Fibroblast of lung (primary cell): ENCODE results near the gene RCOR1. TPM values are rescaled to one million over a fixed set of nuclear protein-coding genes. Genes with fewer than 3 reads are reported as not detected.

Experiments
- DNase-seq, 2 donors: peaks; one replicate each; pipeline versions ENCODE4 v3.0.0 to v3.0.0-alpha.2; 2010; ENCODE audit warnings: low read depth in 2 of 2
- H2AFZ ChIP-seq: 2 replicates; pipeline ENCODE4 v1.5.1; 2012; ENCODE audit warnings: low read length, control low read depth, inconsistent platforms
- H3K27ac ChIP-seq: 2 replicates; pipeline ENCODE4 v1.5.1; 2011; ENCODE audit warnings: low read length, control low read depth; ENCODE audit not compliant: insufficient read depth
- H3K27me3 ChIP-seq: 2 replicates; pipeline ENCODE4 v1.5.1; 2011; ENCODE audit warnings: mild to moderate bottlenecking, low read length; ENCODE audit not compliant: control insufficient read depth, insufficient read depth
- H3K36me3 ChIP-seq: 2 replicates; pipeline ENCODE4 v1.5.1; 2011; ENCODE audit warnings: low read length; ENCODE audit not compliant: control insufficient read depth, insufficient read depth
- H3K4me1 ChIP-seq: 2 replicates; pipeline ENCODE4 v1.5.1; 2011; ENCODE audit warnings: low read length; ENCODE audit not compliant: control insufficient read depth, insufficient read depth; ENCODE audit errors: extremely low read depth
- H3K4me2 ChIP-seq: 2 replicates; pipeline ENCODE4 v1.5.1; 2011; ENCODE audit warnings: low read length, control low read depth; ENCODE audit not compliant: insufficient read depth; ENCODE audit errors: extremely low read depth
- H3K4me3 ChIP-seq, 4 experiments: fragments of 200-600 bp in 1 of 4; sonication (generic) in 1 of 4; replicated peaks in 1 of 4; 2 replicates each; pipeline ENCODE4 v1.5.1; 2011 to 2016; ENCODE audit warnings: low read length in 4 of 4, low read depth in 3 of 4, mild to moderate bottlenecking in 3 of 4, control low read depth in 2 of 4, inconsistent platforms in 1 of 4, mixed read lengths in 1 of 4; ENCODE audit not compliant: insufficient read depth in 1 of 4; ENCODE audit errors: control extremely low read depth in 1 of 4
- H3K79me2 ChIP-seq: 2 replicates; pipeline ENCODE4 v1.5.1; 2012; ENCODE audit warnings: mild to moderate bottlenecking, low read length, inconsistent platforms; ENCODE audit not compliant: control insufficient read depth, insufficient read depth
- H3K9ac ChIP-seq: 2 replicates; pipeline ENCODE4 v1.5.1; 2011; ENCODE audit warnings: mild to moderate bottlenecking, low read length, control low read depth; ENCODE audit not compliant: insufficient read depth
- H3K9me3 ChIP-seq: 2 replicates; pipeline ENCODE4 v1.5.1; 2012; ENCODE audit warnings: low read depth, low read length; ENCODE audit not compliant: control insufficient read depth, insufficient read depth
- H4K20me1 ChIP-seq: 2 replicates; pipeline ENCODE4 v1.5.1; 2011; ENCODE audit warnings: low read length; ENCODE audit not compliant: control insufficient read depth, insufficient read depth; ENCODE audit errors: extremely low read depth
- EZH2 ChIP-seq: IDR thresholded peaks from 2 replicates; pipeline ENCODE4 v1.5.1; 2012; ENCODE audit warnings: low read length, control low read depth, mild to moderate bottlenecking; ENCODE audit errors: missing control alignments
- polyA plus RNA-seq, 2 donors: library from polyadenylated mRNA; depleted of rRNA in 1 of 2; stranded (reverse) in 1 of 2; unstranded in 1 of 2; fragments of >200 nt; gene quantifications; 2 replicates each; pipeline ENCODE4 v1.2.1, GENCODE V29; 2011 to 2012; ENCODE audit warnings: missing spikeins in 1 of 2
- total RNA-seq: library from RNA; depleted of rRNA; stranded (reverse); fragments of >200 nt; gene quantifications from 2 replicates; pipeline ENCODE4 v1.2.1, GENCODE V29; 2014
- TF ChIP-seq, protein P1 (sequence below), 2 donors: IDR thresholded peaks in 1 of 2; conservative IDR thresholded peaks in 1 of 2; 1 replicate in 1 of 2; 2 replicates in 1 of 2; pipeline ENCODE4 v1.5.1; 2011 to 2012; ENCODE audit warnings: low read length in 2 of 2, control low read depth in 1 of 2, inconsistent platforms in 1 of 2, low read depth in 1 of 2, mild to moderate bottlenecking in 1 of 2

Gene RCOR1
- total and polyA plus RNA-seq, 2 donors (not counting 1 experiment from before 2014, with no cell fraction given): 11.4 to 19.6 TPM

DNA sequence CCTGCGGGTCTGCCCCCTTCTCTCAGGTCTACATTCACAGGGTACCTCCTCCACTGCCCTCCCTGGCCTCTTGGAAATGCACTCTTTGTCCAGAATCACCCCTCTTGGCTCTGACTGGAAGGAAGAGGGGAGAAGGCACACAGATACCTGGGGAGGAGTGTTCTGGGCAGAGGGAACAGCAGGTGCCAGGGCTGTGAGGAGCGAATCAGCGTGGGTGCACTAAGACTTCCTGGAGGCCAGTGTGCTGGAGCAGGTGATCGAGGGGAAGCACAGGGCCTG is 176.5 kb downstream of the RCOR1 start:
- no peak for TF ChIP-seq EZH2
- TF ChIP-seq, protein P1, sequence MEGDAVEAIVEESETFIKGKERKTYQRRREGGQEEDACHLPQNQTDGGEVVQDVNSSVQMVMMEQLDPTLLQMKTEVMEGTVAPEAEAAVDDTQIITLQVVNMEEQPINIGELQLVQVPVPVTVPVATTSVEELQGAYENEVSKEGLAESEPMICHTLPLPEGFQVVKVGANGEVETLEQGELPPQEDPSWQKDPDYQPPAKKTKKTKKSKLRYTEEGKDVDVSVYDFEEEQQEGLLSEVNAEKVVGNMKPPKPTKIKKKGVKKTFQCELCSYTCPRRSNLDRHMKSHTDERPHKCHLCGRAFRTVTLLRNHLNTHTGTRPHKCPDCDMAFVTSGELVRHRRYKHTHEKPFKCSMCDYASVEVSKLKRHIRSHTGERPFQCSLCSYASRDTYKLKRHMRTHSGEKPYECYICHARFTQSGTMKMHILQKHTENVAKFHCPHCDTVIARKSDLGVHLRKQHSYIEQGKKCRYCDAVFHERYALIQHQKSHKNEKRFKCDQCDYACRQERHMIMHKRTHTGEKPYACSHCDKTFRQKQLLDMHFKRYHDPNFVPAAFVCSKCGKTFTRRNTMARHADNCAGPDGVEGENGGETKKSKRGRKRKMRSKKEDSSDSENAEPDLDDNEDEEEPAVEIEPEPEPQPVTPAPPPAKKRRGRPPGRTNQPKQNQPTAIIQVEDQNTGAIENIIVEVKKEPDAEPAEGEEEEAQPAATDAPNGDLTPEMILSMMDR (conservative IDR thresholded peaks at IDR 0.05 in 1 of 2, IDR thresholded peaks at IDR 0.05 in 1 of 2; ENCODE audit: low read depth in 1 of 2, low read length in 2 of 2): no peak
- Histone ChIP-seq H3K4me2 (no peak overlapping the region), H3K4me3 (no peak overlapping the region), H3K36me3 (no peaks in the 10 kb centered on the region), H3K4me1 (no peaks in the 10 kb centered on the region), H3K9ac (no peak overlapping the region), H3K9me3 (no peaks in the 10 kb centered on the region), H3K79me2 (no peaks in the 10 kb centered on the region), H2AFZ (no peak overlapping the region), H4K20me1 (no peaks in the 10 kb centered on the region), H3K27me3 (no peaks in the 10 kb centered on the region), H3K27ac (no peak overlapping the region)
- DNase-seq: no peak

GRCh38 chr14:102770147-102771123 is 178.0 kb downstream of the RCOR1 start:
- no peaks in the 10 kb centered on the region for H3K36me3 ChIP-seq
- no peaks in the 10 kb centered on the region for H4K20me1 ChIP-seq
- H3K9ac ChIP-seq: no peak overlapping the region
- no peaks in the 10 kb centered on the region for H3K4me1 ChIP-seq
- H3K27ac ChIP-seq: no peak overlapping the region
- no peaks in the 10 kb centered on the region for H3K79me2 ChIP-seq
- DNase-seq: no peak
- no peaks in the 10 kb centered on the region for H3K27me3 ChIP-seq
- no peak overlapping the region for H2AFZ ChIP-seq
- H3K4me3 ChIP-seq: no peak overlapping the region
- TF ChIP-seq, protein P1 (conservative IDR thresholded peaks at IDR 0.05 in 1 of 2, IDR thresholded peaks at IDR 0.05 in 1 of 2; ENCODE audit: low read depth in 1 of 2, low read length in 2 of 2): no peak
- TF ChIP-seq EZH2: no peak
- H3K9me3 ChIP-seq: no peaks in the 10 kb centered on the region
- H3K4me2 ChIP-seq: no peak overlapping the region

GRCh38 chr14:102771144-102771543 is 178.7 kb downstream of the RCOR1 start:
- Histone ChIP-seq H3K4me3 (no peak overlapping the region), H3K79me2 (no peaks in the 10 kb centered on the region), H2AFZ (no peak overlapping the region), H3K9me3 (no peaks in the 10 kb centered on the region), H3K4me2 (no peak overlapping the region), H3K27ac (no peak overlapping the region), H3K4me1 (no peaks in the 10 kb centered on the region), H4K20me1 (no peaks in the 10 kb centered on the region), H3K27me3 (no peaks in the 10 kb centered on the region), H3K36me3 (no peaks in the 10 kb centered on the region), H3K9ac (no peak overlapping the region)
- TF ChIP-seq, protein P1 (conservative IDR thresholded peaks at IDR 0.05 in 1 of 2, IDR thresholded peaks at IDR 0.05 in 1 of 2; ENCODE audit: low read depth in 1 of 2, low read length in 2 of 2): no peak
- no peak for DNase-seq
